ENCODE measurements around the gene RSPH3.
"Not testable (repeated sequence)": the region's sequence is repeated elsewhere in the genome, so short reads cannot be mapped to it uniquely, and the experiment has no call there.

The RSPH3 gene

DNA sequence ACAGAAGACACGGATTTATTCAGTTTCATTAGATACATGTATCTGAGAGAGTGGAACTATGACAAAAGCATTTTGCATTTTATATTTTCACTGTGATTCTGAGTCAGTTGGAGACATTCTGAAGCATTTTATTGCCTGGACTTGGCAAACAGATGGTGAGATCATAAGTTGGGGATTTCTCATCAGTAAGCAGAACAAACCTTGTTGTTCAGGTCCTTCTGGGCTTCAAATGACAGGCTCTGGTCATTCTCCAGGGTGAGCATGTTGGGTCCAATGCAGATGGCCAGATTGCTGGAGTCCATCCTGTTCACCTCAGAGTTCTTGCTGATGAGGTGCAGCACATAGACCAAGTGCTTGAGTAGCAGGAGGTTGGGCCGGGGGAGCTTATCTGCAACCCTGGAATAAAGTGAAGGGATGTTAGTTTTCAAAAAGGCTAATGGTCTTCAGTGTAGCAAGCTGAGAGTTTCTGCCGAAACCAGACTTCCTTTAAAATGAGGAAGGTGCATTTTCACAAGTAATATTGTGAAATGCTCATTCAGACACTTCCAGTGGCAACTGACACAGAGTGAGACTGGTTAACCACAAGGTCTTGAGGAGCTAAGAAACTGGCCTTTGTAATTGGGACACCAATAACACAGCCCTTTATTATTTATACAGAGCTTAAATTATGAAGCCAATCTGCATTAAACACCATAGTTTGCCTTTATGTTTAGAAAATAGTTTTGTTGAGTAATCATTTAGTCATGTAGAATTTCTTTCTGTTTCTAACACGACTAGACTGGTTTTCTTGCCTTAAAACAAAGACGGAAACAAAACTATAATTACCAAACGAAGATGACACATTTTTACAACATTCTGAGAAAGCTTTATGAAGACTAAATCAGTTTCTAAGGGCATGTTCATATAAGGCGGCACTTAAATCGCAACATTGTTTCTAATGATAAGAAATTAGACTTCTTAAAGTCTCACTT lies 39.2 kb upstream of the RSPH3 start:
- Histone ChIP-seq H2AK5ac (ENCODE audit: low read length) (no peak overlapping the region), H2BK15ac (replicated peaks; ENCODE audit: low read depth) (no peak overlapping the region), H3K23ac (ENCODE audit: low read length) (no peak overlapping the region), H3K4me2 (ENCODE audit: low read length) (no peak overlapping the region), H3K4me3 (ENCODE audit: low read length) (no peak overlapping the region), H3K79me2 (ENCODE audit: control insufficient read depth, insufficient read depth, low read length) (no peaks in the 10 kb centered on the region), H3K27me3 (ENCODE audit: insufficient read depth, low read length, poor library complexity) (no peaks in the 10 kb centered on the region), H2BK120ac (ENCODE audit: low read depth, low read length) (no peak overlapping the region), H3K79me1 (ENCODE audit: low read length) (no peaks in the 10 kb centered on the region), H2BK5ac (ENCODE audit: low read length) (no peak overlapping the region), H3K9ac (ENCODE audit: low read length) (no peak overlapping the region), H3K56ac (ENCODE audit: low read length) (no peak overlapping the region), H3K4ac (ENCODE audit: low read depth, low read length) (no peak overlapping the region), H3K27ac (ENCODE audit: low read depth, low read length) (no peak overlapping the region), H4K8ac (ENCODE audit: low read depth, low read length) (no peak overlapping the region), H3K36me3 (ENCODE audit: control insufficient read depth, insufficient read depth, low read length) (no peaks in the 10 kb centered on the region), H3K4me1 (ENCODE audit: control insufficient read depth, low read depth, low read length) (no peaks in the 10 kb centered on the region), H3K18ac (ENCODE audit: low read length) (no peak overlapping the region), H4K5ac (ENCODE audit: low read length) (no peak overlapping the region)
- DNase-seq = no peak
- no CpG with 5 or more reads among the region's 8 CpGs for WGBS (ENCODE audit: extremely low coverage, insufficient coverage, low lambda C conversion rate)

DNA sequence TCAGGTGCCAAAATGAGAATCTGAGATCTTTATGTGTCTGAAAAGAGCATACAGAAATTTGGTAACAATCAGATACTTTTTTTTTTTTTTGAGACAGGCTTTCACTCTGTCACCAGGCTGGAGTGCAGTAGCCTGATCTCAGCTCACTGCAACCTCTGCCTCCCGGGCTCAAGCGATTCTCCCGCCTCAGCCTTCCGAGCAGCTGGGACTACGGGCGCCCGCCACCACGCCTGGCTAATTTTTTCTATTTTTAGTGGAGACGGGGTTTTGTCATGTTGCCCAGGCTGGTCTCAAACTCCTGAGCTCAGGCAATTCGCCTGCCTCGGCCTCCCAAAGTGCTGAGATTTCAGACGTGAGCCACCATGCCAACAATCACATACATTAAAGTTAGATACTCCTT lies 38.3 kb upstream of the RSPH3 start:
- H3K27ac ChIP-seq (ENCODE audit: low read depth, low read length); H3K4ac ChIP-seq (ENCODE audit: low read depth, low read length); H2BK120ac ChIP-seq (ENCODE audit: low read depth, low read length); H2BK15ac ChIP-seq (replicated peaks; ENCODE audit: low read depth); H2AK5ac ChIP-seq (ENCODE audit: low read length); H4K8ac ChIP-seq (ENCODE audit: low read depth, low read length); H3K4me1 ChIP-seq (ENCODE audit: control insufficient read depth, low read depth, low read length); H3K79me1 ChIP-seq (ENCODE audit: low read length); H3K36me3 ChIP-seq (ENCODE audit: control insufficient read depth, insufficient read depth, low read length); H3K4me3 ChIP-seq (ENCODE audit: low read length); H3K4me2 ChIP-seq (ENCODE audit: low read length); H4K5ac ChIP-seq (ENCODE audit: low read length); H3K79me2 ChIP-seq (ENCODE audit: control insufficient read depth, insufficient read depth, low read length); H3K27me3 ChIP-seq (ENCODE audit: insufficient read depth, low read length, poor library complexity); H3K9ac ChIP-seq (ENCODE audit: low read length); H2BK5ac ChIP-seq (ENCODE audit: low read length); H3K18ac ChIP-seq (ENCODE audit: low read length); H3K56ac ChIP-seq (ENCODE audit: low read length); DNase-seq; H3K23ac ChIP-seq (ENCODE audit: low read length): not testable (repeated sequence)
- no CpG with 5 or more reads among the region's 12 CpGs for WGBS (ENCODE audit: extremely low coverage, insufficient coverage, low lambda C conversion rate)

DNA sequence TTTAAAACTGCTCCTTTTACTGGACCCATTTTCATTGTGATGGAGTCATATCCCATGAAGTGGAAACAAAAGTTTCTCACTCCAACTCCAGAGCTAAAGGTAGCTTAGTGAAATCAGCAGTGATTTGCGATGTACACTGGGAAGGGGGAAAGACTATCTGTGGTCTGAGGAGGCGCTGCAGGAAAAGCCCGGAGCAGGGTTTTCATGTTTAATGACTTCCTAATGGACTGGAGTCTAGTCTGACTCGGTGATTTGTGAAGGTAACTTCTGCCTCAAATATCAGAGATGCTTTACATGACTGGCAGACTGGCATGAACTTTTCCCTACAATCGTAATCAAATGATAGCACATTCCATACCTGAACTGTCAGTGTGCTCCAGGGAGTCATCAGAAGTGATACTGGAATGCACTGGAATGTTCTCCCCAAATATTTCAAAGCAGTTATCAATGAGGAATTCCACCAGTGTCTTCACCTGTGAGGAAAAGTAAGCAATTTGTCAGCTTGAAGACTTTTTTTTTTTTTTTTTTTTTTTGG lies 37.8 kb upstream of the RSPH3 start:
- no peak overlapping the region for H3K23ac ChIP-seq (ENCODE audit: low read length)
- no peaks in the 10 kb centered on the region for H3K4me1 ChIP-seq (ENCODE audit: control insufficient read depth, low read depth, low read length)
- H3K9ac ChIP-seq (ENCODE audit: low read length) = no peak overlapping the region
- no peak overlapping the region for H4K5ac ChIP-seq (ENCODE audit: low read length)
- H2AK5ac ChIP-seq (ENCODE audit: low read length) = no peak overlapping the region
- H3K36me3 ChIP-seq (ENCODE audit: control insufficient read depth, insufficient read depth, low read length) = no peaks in the 10 kb centered on the region
- no peak overlapping the region for H2BK5ac ChIP-seq (ENCODE audit: low read length)
- H3K79me2 ChIP-seq (ENCODE audit: control insufficient read depth, insufficient read depth, low read length) = no peaks in the 10 kb centered on the region
- no peak overlapping the region for H3K56ac ChIP-seq (ENCODE audit: low read length)
- no peak for DNase-seq
- H3K4ac ChIP-seq (ENCODE audit: low read depth, low read length) = no peak overlapping the region
- H2BK15ac ChIP-seq (replicated peaks; ENCODE audit: low read depth) = no peak overlapping the region
- H3K79me1 ChIP-seq (ENCODE audit: low read length) = no peaks in the 10 kb centered on the region
- no peak overlapping the region for H3K4me3 ChIP-seq (ENCODE audit: low read length)
- no peak overlapping the region for H4K8ac ChIP-seq (ENCODE audit: low read depth, low read length)
- H3K27ac ChIP-seq (ENCODE audit: low read depth, low read length) = no peak overlapping the region
- H3K27me3 ChIP-seq (ENCODE audit: insufficient read depth, low read length, poor library complexity) = no peaks in the 10 kb centered on the region
- no CpG with 5 or more reads among the region's 5 CpGs for WGBS (ENCODE audit: extremely low coverage, insufficient coverage, low lambda C conversion rate)
- no peak overlapping the region for H3K18ac ChIP-seq (ENCODE audit: low read length)
- H2BK120ac ChIP-seq (ENCODE audit: low read depth, low read length) = no peak overlapping the region
- no peak overlapping the region for H3K4me2 ChIP-seq (ENCODE audit: low read length)

DNA sequence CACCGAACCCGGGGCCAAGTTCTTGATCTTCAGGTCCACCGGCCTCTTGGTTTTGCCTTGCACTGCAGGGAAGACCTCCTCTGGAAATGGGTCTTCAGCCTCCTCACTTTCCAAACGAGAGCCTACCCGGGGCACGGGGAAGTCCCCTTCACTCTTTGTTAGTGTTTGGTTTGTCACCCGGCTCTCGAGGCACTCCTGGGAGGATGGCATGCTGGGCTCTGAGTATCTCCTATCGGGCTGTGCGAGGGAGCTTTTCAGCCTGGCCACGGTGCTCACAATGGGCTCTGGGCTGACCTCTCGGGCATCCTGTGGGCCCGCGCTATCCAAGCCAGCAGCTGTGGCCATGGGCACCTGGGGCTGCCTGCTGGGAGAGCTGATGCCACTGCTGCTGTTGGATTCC lies 36.7 kb upstream of the RSPH3 start:
- H3K18ac ChIP-seq (ENCODE audit: low read length) = no peak overlapping the region
- H3K79me1 ChIP-seq (ENCODE audit: low read length) = no peaks in the 10 kb centered on the region
- DNase-seq = no peak
- no peak overlapping the region for H3K23ac ChIP-seq (ENCODE audit: low read length)
- no peak overlapping the region for H2BK15ac ChIP-seq (replicated peaks; ENCODE audit: low read depth)
- H3K4me2 ChIP-seq (ENCODE audit: low read length) = no peak overlapping the region
- H3K9ac ChIP-seq (ENCODE audit: low read length) = no peak overlapping the region
- no peak overlapping the region for H3K4ac ChIP-seq (ENCODE audit: low read depth, low read length)
- no peak overlapping the region for H3K4me3 ChIP-seq (ENCODE audit: low read length)
- H2BK5ac ChIP-seq (ENCODE audit: low read length) = no peak overlapping the region
- H2AK5ac ChIP-seq (ENCODE audit: low read length) = no peak overlapping the region
- H3K27ac ChIP-seq (ENCODE audit: low read depth, low read length) = no peak overlapping the region
- H4K8ac ChIP-seq (ENCODE audit: low read depth, low read length) = no peak overlapping the region
- H2BK120ac ChIP-seq (ENCODE audit: low read depth, low read length) = no peak overlapping the region
- WGBS (ENCODE audit: extremely low coverage, insufficient coverage, low lambda C conversion rate) = no CpG with 5 or more reads among the region's 14 CpGs
- H3K4me1 ChIP-seq (ENCODE audit: control insufficient read depth, low read depth, low read length) = no peaks in the 10 kb centered on the region
- no peak overlapping the region for H3K56ac ChIP-seq (ENCODE audit: low read length)
- H3K27me3 ChIP-seq (ENCODE audit: insufficient read depth, low read length, poor library complexity) = no peaks in the 10 kb centered on the region
- H3K79me2 ChIP-seq (ENCODE audit: control insufficient read depth, insufficient read depth, low read length) = no peaks in the 10 kb centered on the region
- no peak overlapping the region for H4K5ac ChIP-seq (ENCODE audit: low read length)
- no peaks in the 10 kb centered on the region for H3K36me3 ChIP-seq (ENCODE audit: control insufficient read depth, insufficient read depth, low read length)

DNA sequence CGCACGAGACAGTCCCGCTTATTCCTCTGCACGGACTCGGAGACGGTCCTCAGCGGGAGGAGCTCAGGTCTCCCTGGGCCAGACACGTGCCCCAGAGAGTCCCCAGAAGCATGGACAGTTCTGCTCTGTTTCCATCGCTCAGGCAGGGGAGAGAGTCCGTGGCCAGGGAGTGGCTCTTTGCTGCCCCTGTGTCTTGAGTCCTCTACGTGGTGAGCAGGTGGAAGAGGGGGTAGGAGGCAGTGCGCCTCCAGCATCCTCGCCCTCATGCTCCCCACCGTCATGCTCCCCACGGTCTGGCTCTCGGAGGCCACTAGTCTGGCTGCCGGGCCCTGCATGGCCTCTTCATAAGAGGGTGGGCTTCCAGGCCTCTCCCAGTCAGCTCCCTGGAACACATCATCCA lies 35.9 kb upstream of the RSPH3 start:
- H3K36me3 ChIP-seq (ENCODE audit: control insufficient read depth, insufficient read depth, low read length) = no peaks in the 10 kb centered on the region
- H3K4me2 ChIP-seq (ENCODE audit: low read length) = no peak overlapping the region
- H3K27me3 ChIP-seq (ENCODE audit: insufficient read depth, low read length, poor library complexity) = no peaks in the 10 kb centered on the region
- no peak overlapping the region for H3K56ac ChIP-seq (ENCODE audit: low read length)
- no peak overlapping the region for H3K4ac ChIP-seq (ENCODE audit: low read depth, low read length)
- H3K79me2 ChIP-seq (ENCODE audit: control insufficient read depth, insufficient read depth, low read length) = no peaks in the 10 kb centered on the region
- H2BK120ac ChIP-seq (ENCODE audit: low read depth, low read length) = no peak overlapping the region
- no peak overlapping the region for H3K4me3 ChIP-seq (ENCODE audit: low read length)
- no peak overlapping the region for H2BK15ac ChIP-seq (replicated peaks; ENCODE audit: low read depth)
- no peak overlapping the region for H3K18ac ChIP-seq (ENCODE audit: low read length)
- no peaks in the 10 kb centered on the region for H3K4me1 ChIP-seq (ENCODE audit: control insufficient read depth, low read depth, low read length)
- H4K8ac ChIP-seq (ENCODE audit: low read depth, low read length) = no peak overlapping the region
- no peak overlapping the region for H3K9ac ChIP-seq (ENCODE audit: low read length)
- H2BK5ac ChIP-seq (ENCODE audit: low read length) = no peak overlapping the region
- H3K23ac ChIP-seq (ENCODE audit: low read length) = no peak overlapping the region
- H3K27ac ChIP-seq (ENCODE audit: low read depth, low read length) = no peak overlapping the region
- no peak for DNase-seq
- WGBS (ENCODE audit: extremely low coverage, insufficient coverage, low lambda C conversion rate) = no CpG with 5 or more reads among the region's 17 CpGs
- no peak overlapping the region for H2AK5ac ChIP-seq (ENCODE audit: low read length)
- no peak overlapping the region for H4K5ac ChIP-seq (ENCODE audit: low read length)
- no peaks in the 10 kb centered on the region for H3K79me1 ChIP-seq (ENCODE audit: low read length)

Measured in mesendoderm (in vitro differentiated cells).